Endothelial cell of umbilical vein (primary cell): Measurements from ENCODE around the gene SERPINB3. TPM values are rescaled to one million over a fixed set of nuclear protein-coding genes. Genes with fewer than 3 reads are reported as not detected.

ENCODE experiments used
- BruUV-seq: library from RNA; stranded (reverse); fragments of 400-500 nt; replicated peaks from 2 replicates; lab custom pipeline; 2021; lab: Mats Ljungman, UMichigan
- CTCF ChIA-PET: fragments of 300-600, 350-600 bp; sonication (Branson Sonifier 250); formaldehyde crosslinking; loops from one replicate; lab custom pipeline; 2021; ENCODE audit warnings: antibody characterized with exemption, inconsistent platforms; lab: Charles Lee
- POLR2A ChIA-PET: fragments of 300-600, 350-600 bp; sonication (Branson Sonifier 250); formaldehyde crosslinking; loops from one replicate; lab custom pipeline; 2021; ENCODE audit warnings: antibody characterized with exemption, inconsistent platforms; lab: Charles Lee
- DNase-seq: peaks from one replicate; pipeline ENCODE4 v3.0.0-alpha.2; 2011; ENCODE audit warnings: low read depth, low spot score
- FAIRE-seq: peaks from 2 replicates; lab custom pipeline; 2011; peaks lifted over from hg19 to GRCh38; lab: Jason Lieb, UNC
- H2AFZ ChIP-seq: 2 replicates; pipeline ENCODE4 v1.6.0; 2012; ENCODE audit warnings: low read depth, low read length, control low read depth, inconsistent platforms
- H3K27ac ChIP-seq: 2 replicates; pipeline ENCODE4 v1.5.1; 2011; ENCODE audit warnings: low read depth, mild to moderate bottlenecking, control low read depth, low read length, moderate library complexity; ENCODE audit not compliant: insufficient read depth
- H3K27me3 ChIP-seq, 2 experiments: 2 replicates each; pipeline versions ENCODE4 v1.6.0 to v1.6.1; 2011; ENCODE audit warnings: low read length in 2 of 2, mixed read lengths in 1 of 2; ENCODE audit not compliant: control insufficient read depth in 2 of 2, insufficient read depth in 2 of 2
- H3K36me3 ChIP-seq, 2 experiments: 2 replicates in 1 of 2; 3 replicates in 1 of 2; pipeline ENCODE4 v1.5.1; 2011; ENCODE audit warnings: low read length in 2 of 2, mild to moderate bottlenecking in 1 of 2, moderate library complexity in 1 of 2; ENCODE audit not compliant: control insufficient read depth in 2 of 2, insufficient read depth in 2 of 2; ENCODE audit errors: extremely low read depth in 1 of 2
- H3K4me1 ChIP-seq: 3 replicates; pipeline ENCODE4 v1.5.1; 2011; ENCODE audit warnings: mild to moderate bottlenecking, low read length; ENCODE audit not compliant: control insufficient read depth, insufficient read depth; ENCODE audit errors: extremely low read depth
- H3K4me2 ChIP-seq: 2 replicates; pipeline ENCODE4 v1.6.1; 2011; ENCODE audit warnings: low read length, control low read depth, mixed read lengths; ENCODE audit not compliant: insufficient read depth
- H3K4me3 ChIP-seq, 3 experiments: fragments of 200-600 bp in 1 of 3; sonication (generic), shearing (Covaris generic) in 1 of 3; replicated peaks in 1 of 3; 2 replicates each; pipeline ENCODE4 v1.5.1; 2011 to 2016; ENCODE audit warnings: control low read depth in 3 of 3, low read length in 3 of 3, mild to moderate bottlenecking in 2 of 3, inconsistent platforms in 1 of 3, low read depth in 1 of 3, moderate library complexity in 1 of 3; ENCODE audit not compliant: insufficient read depth in 1 of 3
- H3K79me2 ChIP-seq: 2 replicates; pipeline ENCODE4 v1.6.0; 2012; ENCODE audit warnings: low read length, inconsistent platforms; ENCODE audit not compliant: control insufficient read depth, insufficient read depth
- H3K9ac ChIP-seq: replicated peaks from 2 replicates; pipeline ENCODE3; 2011; ENCODE audit warnings: low read length, control low read depth; ENCODE audit not compliant: insufficient read depth; ENCODE audit errors: extremely low read depth
- H3K9me1 ChIP-seq: replicated peaks from 3 replicates; pipeline ENCODE4 v1.6.0; 2011; ENCODE audit warnings: mild to moderate bottlenecking, low read length; ENCODE audit not compliant: control insufficient read depth, insufficient read depth; ENCODE audit errors: extremely low read depth
- H3K9me3 ChIP-seq: replicated peaks from 2 replicates; pipeline ENCODE4 v1.5.1; 2012; ENCODE audit warnings: low read length, inconsistent platforms; ENCODE audit not compliant: control insufficient read depth, insufficient read depth
- H4K20me1 ChIP-seq: replicated peaks from 2 replicates; pipeline ENCODE3; 2011; ENCODE audit warnings: mild to moderate bottlenecking, low read length; ENCODE audit not compliant: control insufficient read depth, insufficient read depth; ENCODE audit errors: extremely low read depth
- CTCF ChIP-seq, 2 donors: IDR thresholded peaks; 1 replicate in 1 of 2; 2 replicates in 1 of 2; pipeline ENCODE4 v1.5.1; 2011; ENCODE audit warnings: low read length in 2 of 2, mild to moderate bottlenecking in 2 of 2, moderate library complexity in 2 of 2, control low read depth in 1 of 2, inconsistent platforms in 1 of 2, low read depth in 1 of 2; ENCODE audit not compliant: insufficient read depth in 1 of 2; ENCODE audit errors: extremely low read depth in 1 of 2
- EZH2 ChIP-seq: IDR thresholded peaks from 2 replicates; pipeline ENCODE4 v1.6.1; 2012; ENCODE audit warnings: borderline replicate concordance, low read depth, mild to moderate bottlenecking, moderate library complexity, low read length, inconsistent platforms; ENCODE audit not compliant: severe bottlenecking
- FOS ChIP-seq: IDR thresholded peaks from 2 replicates; pipeline ENCODE4 v1.6.1; 2011; ENCODE audit warnings: mild to moderate bottlenecking, low read length, moderate library complexity, borderline replicate concordance; ENCODE audit not compliant: insufficient read depth
- GATA2 ChIP-seq: IDR thresholded peaks from 2 replicates; pipeline ENCODE4 v1.7.0; 2011; ENCODE audit warnings: low read depth, mild to moderate bottlenecking, moderate library complexity, mixed read lengths, low read length; ENCODE audit not compliant: insufficient read length, insufficient read depth
- JUN ChIP-seq: IDR thresholded peaks from 2 replicates; pipeline ENCODE4 v1.6.1; 2011; ENCODE audit warnings: borderline replicate concordance, low read depth; ENCODE audit not compliant: insufficient read length, insufficient read depth
- MAX ChIP-seq: IDR thresholded peaks from 2 replicates; pipeline ENCODE4 v1.6.1; 2011; ENCODE audit not compliant: insufficient read depth, insufficient read length
- MYC ChIP-seq: IDR thresholded peaks from one replicate; pipeline ENCODE4 v1.6.1; 2011; ENCODE audit warnings: mild to moderate bottlenecking, low read depth, low read length
- POLR2A ChIP-seq: IDR thresholded peaks from 2 replicates; pipeline ENCODE4 v1.6.1; 2012; ENCODE audit warnings: low read depth, mild to moderate bottlenecking, control low read depth, low read length
- POLR2AphosphoS5 ChIP-seq: IDR thresholded peaks from 2 replicates; pipeline ENCODE4 v1.6.1; 2012; ENCODE audit warnings: low read depth, mild to moderate bottlenecking, control low read depth, low read length, moderate library complexity; ENCODE audit not compliant: insufficient read depth
- dilution Hi-C: fragments of 300-500 bp; cut with MboI; formaldehyde crosslinking; loops from one replicate; pipeline ENCODE4 v1.15.0; 2019; ENCODE audit warnings: low sequenced_read_pairs; ENCODE audit not compliant: extremely low pct_ligation_motif_present
- intact Hi-C: fragments of 100-400 bp; cut with micrococcal nuclease; formaldehyde crosslinking; loops from one replicate; pipeline ENCODE4 v1.10.0; 2022
- polyA plus RNA-seq, 4 experiments: library from polyadenylated mRNA; depleted of rRNA in 3 of 4; stranded (reverse) in 3 of 4; unstranded in 1 of 4; fragments of >200 nt; gene quantifications; 2 replicates each; pipeline versions ENCODE4 v1.2.1 to v1.2.3, GENCODE V29; 2011 to 2012; ENCODE audit warnings: missing spikeins in 1 of 4
- total RNA-seq: library from RNA; stranded (reverse); gene quantifications from 2 replicates; pipeline ENCODE4 v1.2.3, GENCODE V29; 2021

Gene SERPINB3
- total and polyA plus RNA-seq, 2 donors (not counting 3 experiments of a cell fraction or from before 2014, with no cell fraction given), result not detected

- dilution Hi-C loops, result no loop called here
- FAIRE-seq (no peak), DNase-seq (no peak)
- H3K4me1 ChIP-seq, result no peaks in the 10 kb centered on the region
- no peak overlapping the region for H2AFZ ChIP-seq
- no peaks in the 10 kb centered on the region for H3K36me3 ChIP-seq
- no peak overlapping the region for H3K4me3 ChIP-seq
- H3K79me2 ChIP-seq, result no peaks in the 10 kb centered on the region
- intact Hi-C loops, result no loop called here
- no peak overlapping the region for H3K4me2 ChIP-seq
- no peaks in the 10 kb centered on the region for H3K27me3 ChIP-seq
- no TSS peak for BruUV-seq
- H3K9me3 ChIP-seq, result no peaks in the 10 kb centered on the region
- POLR2A ChIA-PET, result no interaction called here
- no peak overlapping the region for H3K9ac ChIP-seq
- no peaks in the 10 kb centered on the region for H4K20me1 ChIP-seq
- TF ChIP-seq CTCF (IDR thresholded peaks at IDR 0.05; ENCODE audit: extremely low read depth in 1 of 2, insufficient read depth in 1 of 2, low read depth in 1 of 2, low read length in 2 of 2) (no peak), GATA2 (no peak), POLR2A (no peak)
- CTCF ChIA-PET, result no interaction called here
- H3K9me1 ChIP-seq, result no peaks in the 10 kb centered on the region
- H3K27ac ChIP-seq, result no peak overlapping the region
Observed at GRCh38 chr18:63679820-63680606, 18.3 kb upstream of the SERPINB3 start.

DNA sequence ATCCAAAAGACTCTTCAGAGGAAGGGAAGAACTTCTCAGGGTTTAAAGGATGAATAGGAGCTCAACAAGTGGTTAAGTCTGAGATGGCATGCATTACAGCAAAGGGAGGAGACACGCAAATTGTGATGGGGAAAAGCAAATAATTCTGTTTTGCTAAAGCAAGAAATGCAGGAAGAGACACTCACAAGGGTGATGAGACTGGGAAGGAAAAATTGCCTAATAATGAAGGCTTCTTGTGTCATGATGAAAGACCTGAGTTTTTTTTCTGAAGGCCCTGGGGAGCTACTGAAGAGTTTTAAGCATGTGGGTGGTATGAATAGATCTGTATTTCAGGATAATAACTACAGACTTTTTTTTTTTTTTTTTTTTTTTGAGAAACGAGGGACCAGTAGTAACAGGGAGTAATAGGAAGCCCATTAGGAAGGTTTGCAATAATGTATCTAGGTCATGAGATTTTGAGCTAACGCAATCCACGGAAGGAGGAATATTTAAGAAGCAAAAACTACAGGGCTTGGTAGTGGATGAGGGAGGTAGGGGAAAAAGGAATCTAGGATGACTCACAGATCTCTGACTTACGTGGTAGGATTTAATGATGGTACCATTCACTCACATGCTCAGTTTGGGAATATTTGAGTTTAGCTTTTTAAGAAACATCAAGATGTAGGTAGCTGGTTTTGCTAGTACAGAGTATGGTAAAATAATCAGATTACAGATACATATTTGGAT is 16.0 kb upstream of the SERPINB3 start:
- Histone ChIP-seq H2AFZ (no peak overlapping the region), H3K9me1 (no peaks in the 10 kb centered on the region), H3K4me1 (no peaks in the 10 kb centered on the region), H3K4me3 (no peak overlapping the region), H4K20me1 (no peaks in the 10 kb centered on the region), H3K4me2 (no peak overlapping the region), H3K9ac (no peak overlapping the region), H3K36me3 (no peaks in the 10 kb centered on the region), H3K27ac (no peak overlapping the region), H3K9me3 (no peaks in the 10 kb centered on the region), H3K79me2 (no peaks in the 10 kb centered on the region), H3K27me3 (no peaks in the 10 kb centered on the region)
- BruUV-seq, result no TSS peak
- DNase-seq, result no peak
- ChIA-PET POLR2A (no interaction called here), CTCF (no interaction called here)
- intact Hi-C loops (no loop called here), dilution Hi-C loops (no loop called here)
- TF ChIP-seq GATA2, result no peak
- TF ChIP-seq MAX, result no peak
- TF ChIP-seq JUN, result no peak
- TF ChIP-seq CTCF (IDR thresholded peaks at IDR 0.05; ENCODE audit: extremely low read depth in 1 of 2, insufficient read depth in 1 of 2, low read depth in 1 of 2, low read length in 2 of 2), result no peak
- no peak for TF ChIP-seq FOS
- TF ChIP-seq POLR2A, result no peak
- TF ChIP-seq MYC, result no peak
- TF ChIP-seq EZH2, result no peak
- no peak for TF ChIP-seq POLR2AphosphoS5
- no peak for FAIRE-seq
